Measurements from ENCODE around the gene CREB5. TPM values are rescaled to one million over a fixed set of nuclear protein-coding genes. Genes with fewer than 3 reads are reported as not detected.

The CREB5 gene
- total and polyA plus RNA-seq, 3 donors from 2014 or later: 2.0 to 2.9 (median 2.9) TPM

- no peak overlapping the region for H3K4me3 ChIP-seq
- H3K4me1 ChIP-seq: no peaks in the 10 kb centered on the region
- H3K27ac ChIP-seq: no peak overlapping the region
- 65 to 70% methylated on average over 6 to 7 of the region's 7 CpGs for WGBS, 2 donors
- H3K36me3 ChIP-seq (ENCODE audit: low read depth, missing control alignments): no peaks in the 10 kb centered on the region
- DNase-seq: no peak
- no peaks in the 10 kb centered on the region for H3K27me3 ChIP-seq
- intact Hi-C loops (cut with DNase I; ENCODE audit: low total_unique reads): no loop called here
- no peak for TF ChIP-seq POLR2A (IDR thresholded peaks at IDR 0.05)
- TF ChIP-seq, protein P1, sequence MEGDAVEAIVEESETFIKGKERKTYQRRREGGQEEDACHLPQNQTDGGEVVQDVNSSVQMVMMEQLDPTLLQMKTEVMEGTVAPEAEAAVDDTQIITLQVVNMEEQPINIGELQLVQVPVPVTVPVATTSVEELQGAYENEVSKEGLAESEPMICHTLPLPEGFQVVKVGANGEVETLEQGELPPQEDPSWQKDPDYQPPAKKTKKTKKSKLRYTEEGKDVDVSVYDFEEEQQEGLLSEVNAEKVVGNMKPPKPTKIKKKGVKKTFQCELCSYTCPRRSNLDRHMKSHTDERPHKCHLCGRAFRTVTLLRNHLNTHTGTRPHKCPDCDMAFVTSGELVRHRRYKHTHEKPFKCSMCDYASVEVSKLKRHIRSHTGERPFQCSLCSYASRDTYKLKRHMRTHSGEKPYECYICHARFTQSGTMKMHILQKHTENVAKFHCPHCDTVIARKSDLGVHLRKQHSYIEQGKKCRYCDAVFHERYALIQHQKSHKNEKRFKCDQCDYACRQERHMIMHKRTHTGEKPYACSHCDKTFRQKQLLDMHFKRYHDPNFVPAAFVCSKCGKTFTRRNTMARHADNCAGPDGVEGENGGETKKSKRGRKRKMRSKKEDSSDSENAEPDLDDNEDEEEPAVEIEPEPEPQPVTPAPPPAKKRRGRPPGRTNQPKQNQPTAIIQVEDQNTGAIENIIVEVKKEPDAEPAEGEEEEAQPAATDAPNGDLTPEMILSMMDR (IDR thresholded peaks at IDR 0.05): no peak
- H3K9me3 ChIP-seq: no peaks in the 10 kb centered on the region
These were observed 40.5 kb upstream of the CREB5 start for GRCh38 chr7:28371846-28372245.

GRCh38 chr7:28373990-28374389, 38.3 kb upstream of the CREB5 start:
- 87 to 95% methylated on average over 3 of the region's 3 CpGs for WGBS, 2 donors

DNA sequence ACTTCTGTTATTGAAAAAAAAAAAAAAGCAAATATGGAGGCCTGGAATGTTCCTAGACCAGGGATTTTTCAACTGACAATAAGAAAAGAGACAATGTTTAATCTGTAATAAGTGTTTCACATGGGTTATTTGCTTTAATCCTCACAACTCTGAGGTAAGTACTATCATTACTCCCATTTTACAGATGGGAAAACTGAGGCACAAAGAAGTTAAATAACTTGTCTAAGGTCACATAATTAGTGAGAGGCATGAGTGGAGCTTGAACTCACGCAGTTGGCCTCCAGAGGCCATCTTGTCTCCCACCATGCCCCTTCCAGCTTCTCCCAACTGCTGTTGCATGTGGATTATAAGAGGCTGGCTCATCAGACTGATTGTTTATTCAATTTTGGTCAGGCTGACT, 36.6 kb upstream of the CREB5 start:
- no peak overlapping the region for H3K27ac ChIP-seq
- H3K4me1 ChIP-seq: no peaks in the 10 kb centered on the region
- no peaks in the 10 kb centered on the region for H3K9me3 ChIP-seq
- DNase-seq: no peak
- H3K36me3 ChIP-seq (ENCODE audit: low read depth, missing control alignments): no peaks in the 10 kb centered on the region
- intact Hi-C loops (cut with DNase I; ENCODE audit: low total_unique reads): no loop called here
- TF ChIP-seq, protein P1 (IDR thresholded peaks at IDR 0.05): no peak
- no peak for TF ChIP-seq POLR2A (IDR thresholded peaks at IDR 0.05)
- no peak overlapping the region for H3K4me3 ChIP-seq
- no peaks in the 10 kb centered on the region for H3K27me3 ChIP-seq
- WGBS, 2 donors: 94 to 100% methylated on average over 1 of the region's 1 CpG

More at GRCh38 chr7:28373990-28374389, 38.3 kb upstream of the CREB5 start:
- Histone ChIP-seq H3K27me3 (no peaks in the 10 kb centered on the region), H3K4me1 (no peaks in the 10 kb centered on the region), H3K4me3 (no peak overlapping the region), H3K27ac (no peak overlapping the region), H3K36me3 (ENCODE audit: low read depth, missing control alignments) (no peaks in the 10 kb centered on the region), H3K9me3 (no peaks in the 10 kb centered on the region)
- intact Hi-C loops (cut with DNase I; ENCODE audit: low total_unique reads): no loop called here
- DNase-seq: no peak
- TF ChIP-seq, protein P1 (IDR thresholded peaks at IDR 0.05): no peak
- no peak for TF ChIP-seq POLR2A (IDR thresholded peaks at IDR 0.05)

DNA sequence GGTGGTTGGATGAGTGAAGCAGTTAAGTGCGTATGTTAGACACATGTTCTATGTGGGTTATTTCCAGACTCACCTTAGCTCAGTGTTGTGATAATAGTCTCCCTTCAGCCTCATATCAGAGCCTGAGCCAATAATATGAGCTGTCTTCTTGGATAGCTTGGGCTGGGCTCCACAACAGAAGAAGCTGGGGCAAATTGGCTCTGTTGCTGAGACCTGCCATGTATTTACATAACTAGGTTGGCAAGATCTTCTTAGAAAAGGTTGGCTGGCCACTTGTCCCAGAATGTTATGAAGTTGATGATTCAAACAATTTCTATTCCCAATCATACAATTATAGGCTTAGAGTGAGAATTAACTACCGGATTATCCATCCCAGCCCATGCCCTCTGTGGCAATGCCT, 35.7 kb upstream of the CREB5 start:
- no peak for DNase-seq
- intact Hi-C loops (cut with DNase I; ENCODE audit: low total_unique reads): no loop called here
- H3K9me3 ChIP-seq: no peaks in the 10 kb centered on the region
- WGBS, 2 donors: 94 to 100% methylated on average over 2 of the region's 2 CpGs
- H3K27ac ChIP-seq: no peak overlapping the region
- H3K36me3 ChIP-seq (ENCODE audit: low read depth, missing control alignments): no peaks in the 10 kb centered on the region
- H3K4me1 ChIP-seq: no peaks in the 10 kb centered on the region
- no peak overlapping the region for H3K4me3 ChIP-seq
- TF ChIP-seq POLR2A (IDR thresholded peaks at IDR 0.05): no peak
- TF ChIP-seq, protein P1 (IDR thresholded peaks at IDR 0.05): no peak
- no peaks in the 10 kb centered on the region for H3K27me3 ChIP-seq

- H3K4me1 ChIP-seq: no peaks in the 10 kb centered on the region
- H3K9me3 ChIP-seq: no peaks in the 10 kb centered on the region
- no peaks in the 10 kb centered on the region for H3K27me3 ChIP-seq
- no peak for DNase-seq
- intact Hi-C loops (cut with DNase I; ENCODE audit: low total_unique reads): no loop called here
- H3K4me3 ChIP-seq: no peak overlapping the region
- TF ChIP-seq POLR2A (IDR thresholded peaks at IDR 0.05): no peak
- TF ChIP-seq, protein P1 (IDR thresholded peaks at IDR 0.05): no peak
- no peaks in the 10 kb centered on the region for H3K36me3 ChIP-seq (ENCODE audit: low read depth, missing control alignments)
- 73 to 82% methylated on average over 3 of the region's 3 CpGs for WGBS, 2 donors
- no peak overlapping the region for H3K27ac ChIP-seq
These were observed 33.7 kb upstream of the CREB5 start for GRCh38 chr7:28378574-28379149.
